GM13977 (cell line): Measurements from ENCODE around the gene OR2Y1.

Source experiments
- DNase-seq: peaks from one replicate; pipeline ENCODE4 v3.0.0; 2012; ENCODE audit warnings: low spot score
- in situ Hi-C: fragments of 300-500 bp; cut with MboI; formaldehyde crosslinking; loops from one replicate; pipeline ENCODE4 v1.12.0; 2022; ENCODE audit warnings: low sequenced_read_pairs, low pct_unique_long_range_greater_than_20kb, mixed read lengths, inconsistent platforms; ENCODE audit not compliant: unreplicated experiment
- TF ChIP-seq, protein P1 (sequence below): IDR thresholded peaks from 2 replicates; pipeline ENCODE4 v1.5.1; 2012; ENCODE audit warnings: mild to moderate bottlenecking, control low read depth; ENCODE audit not compliant: insufficient read depth; ENCODE audit errors: extremely low read depth, missing control alignments

The OR2Y1 gene

DNA sequence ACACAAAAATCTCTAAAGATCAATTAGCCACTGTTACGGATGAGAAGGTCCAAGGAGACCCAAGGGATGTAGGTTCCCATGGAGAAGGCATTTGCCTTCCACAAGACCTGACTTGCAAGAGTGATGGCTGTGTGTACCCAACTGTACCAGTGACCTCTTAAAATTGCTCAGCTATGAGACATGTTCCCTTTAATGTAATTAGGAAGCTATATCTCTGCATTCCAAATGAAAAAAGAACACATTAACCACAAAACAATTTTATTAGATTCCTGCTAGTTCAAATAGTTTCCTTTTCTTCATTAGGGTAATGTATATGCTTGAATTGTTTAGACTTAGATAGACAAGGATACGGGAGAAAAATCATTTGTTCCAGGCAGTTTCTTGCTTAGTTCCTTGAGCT lies 3.3 kb downstream of the OR2Y1 start:
- in situ Hi-C loops = no loop called here
- TF ChIP-seq, protein P1, sequence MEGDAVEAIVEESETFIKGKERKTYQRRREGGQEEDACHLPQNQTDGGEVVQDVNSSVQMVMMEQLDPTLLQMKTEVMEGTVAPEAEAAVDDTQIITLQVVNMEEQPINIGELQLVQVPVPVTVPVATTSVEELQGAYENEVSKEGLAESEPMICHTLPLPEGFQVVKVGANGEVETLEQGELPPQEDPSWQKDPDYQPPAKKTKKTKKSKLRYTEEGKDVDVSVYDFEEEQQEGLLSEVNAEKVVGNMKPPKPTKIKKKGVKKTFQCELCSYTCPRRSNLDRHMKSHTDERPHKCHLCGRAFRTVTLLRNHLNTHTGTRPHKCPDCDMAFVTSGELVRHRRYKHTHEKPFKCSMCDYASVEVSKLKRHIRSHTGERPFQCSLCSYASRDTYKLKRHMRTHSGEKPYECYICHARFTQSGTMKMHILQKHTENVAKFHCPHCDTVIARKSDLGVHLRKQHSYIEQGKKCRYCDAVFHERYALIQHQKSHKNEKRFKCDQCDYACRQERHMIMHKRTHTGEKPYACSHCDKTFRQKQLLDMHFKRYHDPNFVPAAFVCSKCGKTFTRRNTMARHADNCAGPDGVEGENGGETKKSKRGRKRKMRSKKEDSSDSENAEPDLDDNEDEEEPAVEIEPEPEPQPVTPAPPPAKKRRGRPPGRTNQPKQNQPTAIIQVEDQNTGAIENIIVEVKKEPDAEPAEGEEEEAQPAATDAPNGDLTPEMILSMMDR = no peak
- no peak for DNase-seq

DNA sequence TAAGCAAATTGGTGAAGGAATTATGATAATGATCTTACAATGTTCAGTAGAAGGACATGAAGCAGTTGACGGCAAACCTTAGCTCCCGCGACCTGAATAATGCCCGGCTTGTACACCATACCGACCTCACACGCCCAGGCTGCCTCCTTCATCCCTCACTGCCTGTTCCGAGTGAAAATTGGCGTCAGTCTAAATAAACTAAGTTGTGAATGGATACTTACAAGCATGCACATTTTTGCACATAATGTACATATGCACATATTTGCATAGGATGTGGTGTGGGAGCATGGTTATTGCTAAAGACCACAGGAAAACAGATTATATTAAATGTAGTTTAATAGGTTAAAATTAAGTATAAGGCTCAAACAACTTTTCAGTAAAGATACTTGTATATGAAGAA lies 14.9 kb downstream of the OR2Y1 start:
- in situ Hi-C loops = no loop called here
- TF ChIP-seq, protein P1 = no peak
- DNase-seq = no peak

DNA sequence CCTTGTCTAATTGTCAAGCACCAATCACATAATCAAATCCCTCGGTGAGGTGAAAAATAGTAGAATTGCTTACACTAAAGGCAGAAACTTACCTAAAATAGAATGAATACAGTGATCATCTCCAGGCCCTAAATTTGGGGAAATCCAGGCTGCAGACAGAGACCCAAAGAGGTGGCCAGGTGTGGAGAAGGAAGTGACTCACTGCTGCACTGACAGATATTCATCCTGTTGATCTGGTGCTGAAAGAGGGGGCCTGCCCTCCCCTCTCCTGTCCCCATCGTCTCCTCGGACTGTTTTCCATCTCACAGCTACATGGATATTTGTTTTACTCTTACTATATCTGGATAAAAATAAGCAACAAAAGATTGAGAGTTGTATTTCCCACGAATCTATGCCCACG lies 15.9 kb downstream of the OR2Y1 start:
- no peak for DNase-seq
- TF ChIP-seq, protein P1 = no peak
- in situ Hi-C loops = no loop called here

DNA sequence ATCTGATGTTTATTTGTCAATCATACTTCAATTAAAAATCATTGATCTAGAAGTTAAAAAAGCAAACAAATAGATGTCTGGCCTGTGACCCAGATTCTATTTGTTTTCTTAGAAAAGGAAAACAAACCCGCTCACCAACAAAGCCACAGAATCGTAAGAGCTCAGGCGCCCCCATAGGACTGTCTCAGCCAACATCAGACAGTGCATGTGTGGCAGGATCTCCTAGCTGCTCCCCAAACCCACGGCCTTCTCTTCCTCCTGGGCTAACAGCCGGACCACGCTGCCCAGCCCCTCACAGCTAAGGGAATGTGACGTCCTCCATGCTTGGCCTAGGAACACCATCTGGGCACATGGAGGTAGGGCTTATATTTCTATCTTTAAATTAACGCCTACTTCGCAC lies 19.4 kb downstream of the OR2Y1 start:
- in situ Hi-C loops = no loop called here
- TF ChIP-seq, protein P1 = no peak
- DNase-seq = no peak

DNA sequence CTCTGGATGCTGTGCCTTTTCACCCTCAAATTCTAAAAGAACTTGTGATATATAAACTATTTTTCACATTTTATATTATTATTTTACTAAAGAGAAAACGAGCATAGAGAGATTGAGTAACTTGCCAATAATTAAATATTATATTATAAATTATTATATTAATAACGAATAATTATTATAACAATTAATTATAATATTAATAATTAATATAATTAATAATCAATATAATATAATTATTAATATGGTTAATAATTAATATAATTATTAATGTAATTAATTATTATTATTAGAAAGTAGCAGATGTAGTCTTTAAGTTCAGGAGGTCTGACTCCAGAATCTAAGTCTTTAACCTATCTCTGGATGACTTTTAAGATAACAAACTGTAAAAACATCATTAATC lies 20.1 kb downstream of the OR2Y1 start:
- TF ChIP-seq, protein P1 = no peak
- DNase-seq = no peak
- in situ Hi-C loops = no loop called here

DNA sequence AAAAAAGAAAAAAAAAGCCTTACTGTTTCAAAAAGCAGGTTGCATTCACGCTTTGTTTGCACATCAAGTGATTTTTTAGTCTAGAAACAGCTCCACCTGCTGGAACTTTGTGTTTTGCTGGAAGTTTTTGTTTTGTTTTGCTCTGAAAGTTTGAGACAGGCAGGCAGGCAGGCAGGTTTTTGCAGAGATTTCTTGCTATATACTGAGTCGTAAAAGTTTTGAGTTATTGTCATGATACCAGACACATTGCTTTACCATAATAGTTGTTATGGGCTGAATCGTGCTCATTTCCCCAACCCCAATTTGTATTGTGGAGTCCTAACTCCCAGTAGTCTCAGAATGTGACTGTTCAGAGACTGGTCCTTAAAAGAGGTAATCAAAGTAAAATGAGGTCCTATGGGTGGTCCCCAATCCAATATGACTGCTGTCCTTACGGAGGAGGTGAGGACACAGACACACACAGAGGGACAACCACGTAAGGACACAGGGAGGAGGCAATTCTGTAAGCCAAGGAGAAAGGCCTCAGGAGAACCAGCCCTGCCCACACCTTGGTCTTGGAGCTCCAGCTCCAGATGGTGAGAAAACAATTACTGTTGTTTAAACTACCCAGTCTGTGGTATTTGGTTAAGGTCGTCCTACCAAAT lies 20.9 kb downstream of the OR2Y1 start:
- peak; percentile 31 for DNase-seq
- in situ Hi-C loops = no loop called here
- TF ChIP-seq, protein P1 = peak; percentile 73
